Caco-2 (cell line): ENCODE results near the gene SLC32A1. TPM values are rescaled to one million over a fixed set of nuclear protein-coding genes. Genes with fewer than 3 reads are reported as not detected.

Experiments used
- BruUV-seq: library from RNA; stranded (reverse); fragments of 400-500 nt; replicated peaks from 2 replicates; lab custom pipeline; 2021; lab: Mats Ljungman, UMichigan
- CTCF ChIA-PET: fragments of 300-600 bp; sonication (Branson Sonifier 250); formaldehyde crosslinking; loops from one replicate; lab custom pipeline; 2022; ENCODE audit warnings: antibody characterized with exemption; lab: Charles Lee
- POLR2A ChIA-PET: fragments of 300-600 bp; sonication (Branson Sonifier 250); formaldehyde crosslinking; loops from one replicate; lab custom pipeline; 2022; ENCODE audit warnings: antibody characterized with exemption; lab: Charles Lee
- DNase-seq, 2 experiments: peaks; one replicate each; pipeline versions ENCODE4 v3.0.0 to v3.0.0-alpha.2; 2020 to 2022
- H3K27me3 ChIP-seq: replicated peaks from 2 replicates; pipeline ENCODE4 v1.6.0; 2011; ENCODE audit warnings: low read length; ENCODE audit not compliant: control insufficient read depth, insufficient read depth
- H3K36me3 ChIP-seq: 2 replicates; pipeline ENCODE4 v1.5.1; 2011; ENCODE audit warnings: low read length; ENCODE audit not compliant: control insufficient read depth, insufficient read depth
- H3K4me1 ChIP-seq: fragments of 250-450 bp; sonication (Bioruptor Pico); 2 replicates; pipeline ENCODE4 v1.5.1; 2020; ENCODE audit warnings: mild to moderate bottlenecking
- H3K4me3 ChIP-seq: 2 replicates; pipeline ENCODE4 v1.5.1; 2011; ENCODE audit warnings: low read depth, mild to moderate bottlenecking, control low read depth, low read length
- H3K9me3 ChIP-seq: fragments of 250-450 bp; sonication (Bioruptor Pico); 2 replicates; pipeline ENCODE4 v1.5.1; 2020; ENCODE audit warnings: mild to moderate bottlenecking, moderate library complexity
- H3K27ac Mint-ChIP-seq: one replicate; pipeline ENCODE4 v1.8.0; 2022; ENCODE audit warnings: mixed read lengths; ENCODE audit not compliant: unreplicated experiment
- H3K27me3 Mint-ChIP-seq: one replicate; pipeline ENCODE4 v1.8.0; 2022; ENCODE audit warnings: mixed read lengths; ENCODE audit not compliant: insufficient read depth, unreplicated experiment
- H3K36me3 Mint-ChIP-seq: one replicate; pipeline ENCODE4 v1.8.0; 2022; ENCODE audit warnings: mild to moderate bottlenecking, mixed read lengths; ENCODE audit not compliant: insufficient read depth, unreplicated experiment
- H3K4me1 Mint-ChIP-seq: one replicate; pipeline ENCODE4 v1.8.0; 2022; ENCODE audit warnings: low read depth, mixed read lengths; ENCODE audit not compliant: unreplicated experiment
- H3K4me3 Mint-ChIP-seq: one replicate; pipeline ENCODE4 v1.8.0; 2022; ENCODE audit warnings: mild to moderate bottlenecking, moderate library complexity, mixed read lengths; ENCODE audit not compliant: unreplicated experiment
- H3K9me3 Mint-ChIP-seq: one replicate; pipeline ENCODE4 v1.8.0; 2022; ENCODE audit warnings: mixed read lengths; ENCODE audit not compliant: unreplicated experiment
- intact Hi-C: fragments of 100-400 bp; cut with micrococcal nuclease; formaldehyde crosslinking; loops from one replicate; pipeline ENCODE4 v1.10.0; 2022; ENCODE audit not compliant: unreplicated experiment
- total RNA-seq: library from RNA; stranded (reverse); gene quantifications from 2 replicates; pipeline ENCODE4 v1.2.3, GENCODE V29; 2022
- TF ChIP-seq, protein P1 (sequence below), 2 experiments: fragments of 200-600 bp in 1 of 2; IDR thresholded peaks; 1 replicate in 1 of 2; 2 replicates in 1 of 2; pipeline versions ENCODE4 v1.5.1 to v1.8.0; 2011 to 2022; ENCODE audit warnings: antibody characterized with exemption in 1 of 2, control low read depth in 1 of 2, inconsistent platforms in 1 of 2, low read depth in 1 of 2, low read length in 1 of 2, mild to moderate bottlenecking in 1 of 2, moderate library complexity in 1 of 2; ENCODE audit not compliant: insufficient read depth in 1 of 2, severe bottlenecking in 1 of 2, unreplicated experiment in 1 of 2

The SLC32A1 gene
- total RNA-seq, 1 experiment from 2014 or later: not detected

- Histone ChIP-seq H3K4me3 (no peak overlapping the region), H3K27me3 (no peaks in the 10 kb centered on the region), H3K4me1 (no peaks in the 10 kb centered on the region), H3K9me3 (no peaks in the 10 kb centered on the region), H3K36me3 (no peaks in the 10 kb centered on the region)
- Mint-ChIP-seq H3K36me3 (no peaks in the 10 kb centered on the region), H3K9me3 (no peaks in the 10 kb centered on the region), H3K4me3 (no peak overlapping the region), H3K27me3 (peaks cover 15% of the 10 kb centered on the region), H3K4me1 (no peaks in the 10 kb centered on the region), H3K27ac (no peak overlapping the region)
- peak; percentile 85 to 90 for DNase-seq
- CTCF ChIA-PET: no interaction called here
- TF ChIP-seq, protein P1, sequence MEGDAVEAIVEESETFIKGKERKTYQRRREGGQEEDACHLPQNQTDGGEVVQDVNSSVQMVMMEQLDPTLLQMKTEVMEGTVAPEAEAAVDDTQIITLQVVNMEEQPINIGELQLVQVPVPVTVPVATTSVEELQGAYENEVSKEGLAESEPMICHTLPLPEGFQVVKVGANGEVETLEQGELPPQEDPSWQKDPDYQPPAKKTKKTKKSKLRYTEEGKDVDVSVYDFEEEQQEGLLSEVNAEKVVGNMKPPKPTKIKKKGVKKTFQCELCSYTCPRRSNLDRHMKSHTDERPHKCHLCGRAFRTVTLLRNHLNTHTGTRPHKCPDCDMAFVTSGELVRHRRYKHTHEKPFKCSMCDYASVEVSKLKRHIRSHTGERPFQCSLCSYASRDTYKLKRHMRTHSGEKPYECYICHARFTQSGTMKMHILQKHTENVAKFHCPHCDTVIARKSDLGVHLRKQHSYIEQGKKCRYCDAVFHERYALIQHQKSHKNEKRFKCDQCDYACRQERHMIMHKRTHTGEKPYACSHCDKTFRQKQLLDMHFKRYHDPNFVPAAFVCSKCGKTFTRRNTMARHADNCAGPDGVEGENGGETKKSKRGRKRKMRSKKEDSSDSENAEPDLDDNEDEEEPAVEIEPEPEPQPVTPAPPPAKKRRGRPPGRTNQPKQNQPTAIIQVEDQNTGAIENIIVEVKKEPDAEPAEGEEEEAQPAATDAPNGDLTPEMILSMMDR (IDR thresholded peaks at IDR 0.05; ENCODE audit: insufficient read depth in 1 of 2, low read depth in 1 of 2, low read length in 1 of 2, severe bottlenecking in 1 of 2, unreplicated experiment in 1 of 2): no peak
- intact Hi-C loops: no loop called here
- no TSS peak for BruUV-seq
- POLR2A ChIA-PET: interaction anchor here (0.6 kb wide), 1 partner anchor 128 kb away, joined by 4 read pairs; no protein-coding TSS in a partner anchor
Measured at GRCh38 chr20:38692436-38693411, 31.6 kb upstream of the SLC32A1 start.

GRCh38 chr20:38697306-38697705, 27.0 kb upstream of the SLC32A1 start:
- ChIA-PET CTCF (interaction anchor here (0.8 kb wide), 1 partner anchor 39 kb away, joined by 3 read pairs; no protein-coding TSS in a partner anchor), POLR2A (no interaction called here)
- Mint-ChIP-seq H3K9me3 (no peaks in the 10 kb centered on the region), H3K4me1 (no peaks in the 10 kb centered on the region), H3K27ac (no peak overlapping the region), H3K4me3 (no peak overlapping the region), H3K27me3 (peaks cover 11% of the 10 kb centered on the region), H3K36me3 (no peaks in the 10 kb centered on the region)
- no peaks in the 10 kb centered on the region for H3K4me1 ChIP-seq
- H3K4me3 ChIP-seq: no peak overlapping the region
- BruUV-seq: no TSS peak
- no peaks in the 10 kb centered on the region for H3K9me3 ChIP-seq
- DNase-seq: peak in 1 of 2 experiments; percentile 29
- intact Hi-C loops: no loop called here
- TF ChIP-seq, protein P1 (IDR thresholded peaks at IDR 0.05; ENCODE audit: insufficient read depth in 1 of 2, low read depth in 1 of 2, low read length in 1 of 2, severe bottlenecking in 1 of 2, unreplicated experiment in 1 of 2): no peak
- H3K27me3 ChIP-seq: peaks cover 3% of the 10 kb centered on the region
- no peaks in the 10 kb centered on the region for H3K36me3 ChIP-seq

DNA sequence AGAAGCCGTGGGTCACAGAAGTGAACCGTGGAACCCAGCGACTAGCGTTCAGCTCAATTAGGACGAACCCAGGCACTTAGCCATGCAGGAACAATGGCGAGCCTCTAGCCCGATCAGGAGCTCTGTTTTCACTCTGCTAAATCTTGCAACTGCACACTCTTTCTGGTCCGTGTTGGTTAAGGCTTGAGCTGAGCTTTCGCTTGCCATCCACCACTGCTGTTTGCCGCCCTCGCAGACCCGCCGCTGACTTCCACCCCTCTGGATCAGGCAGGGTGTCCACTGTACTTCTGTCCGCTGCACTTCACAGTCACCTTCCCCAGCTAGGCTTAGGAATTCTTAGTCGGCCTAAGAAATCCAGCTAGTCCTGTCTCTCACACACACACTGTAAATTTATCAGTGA, 25.7 kb upstream of the SLC32A1 start:
- H3K4me1 Mint-ChIP-seq: no peaks in the 10 kb centered on the region
- H3K4me3 ChIP-seq: no peak overlapping the region
- H3K36me3 Mint-ChIP-seq: no peaks in the 10 kb centered on the region
- H3K27me3 Mint-ChIP-seq: peaks cover 16% of the 10 kb centered on the region
- no peaks in the 10 kb centered on the region for H3K9me3 Mint-ChIP-seq
- H3K27ac Mint-ChIP-seq: no peak overlapping the region
- TF ChIP-seq, protein P1 (IDR thresholded peaks at IDR 0.05; ENCODE audit: insufficient read depth in 1 of 2, low read depth in 1 of 2, low read length in 1 of 2, severe bottlenecking in 1 of 2, unreplicated experiment in 1 of 2): no peak
- no peaks in the 10 kb centered on the region for H3K4me1 ChIP-seq
- POLR2A ChIA-PET: no interaction called here
- H3K9me3 ChIP-seq: no peaks in the 10 kb centered on the region
- DNase-seq: no peak
- no TSS peak for BruUV-seq
- no peak overlapping the region for H3K4me3 Mint-ChIP-seq
- intact Hi-C loops: no loop called here
- CTCF ChIA-PET: no interaction called here
- H3K36me3 ChIP-seq: no peaks in the 10 kb centered on the region
- H3K27me3 ChIP-seq: peaks cover 3% of the 10 kb centered on the region
